ENCODE data around the gene GALNTL6. TPM values are rescaled to one million over a fixed set of nuclear protein-coding genes. Genes with fewer than 3 reads are reported as not detected.

The GALNTL6 gene
- total and polyA plus RNA-seq, 2 donors (not counting 1 experiment from before 2014, with no cell fraction given), result 0.99 to 1.1 TPM

DNA sequence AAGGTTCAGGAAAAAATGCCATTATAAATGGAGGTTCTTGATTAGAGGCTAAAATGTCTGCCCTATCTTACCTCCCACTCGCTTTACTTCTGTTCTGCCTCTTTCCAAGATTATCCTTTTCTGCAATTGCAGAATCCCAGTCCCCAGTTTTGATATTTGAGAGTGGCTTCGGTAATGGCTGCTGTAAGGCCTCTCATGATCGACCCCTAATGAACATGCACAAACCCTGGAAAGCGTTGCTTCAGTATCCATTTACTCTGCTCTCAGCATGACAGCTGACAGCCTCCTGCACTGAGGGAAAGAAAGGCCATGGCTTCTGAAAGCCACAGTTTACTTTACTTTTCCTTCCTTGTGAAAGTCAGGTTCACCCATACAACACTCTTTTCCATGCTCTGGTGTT lies 1030.0 kb downstream of the GALNTL6 start:
- Mint-ChIP-seq H3K9me3 (ENCODE audit: insufficient read depth) (no peaks in the 10 kb centered on the region), H3K27me3 (no peaks in the 10 kb centered on the region), H3K4me3 (no peak overlapping the region), H3K4me1 (no peaks in the 10 kb centered on the region), H3K27ac (no peak overlapping the region)
- WGBS (ENCODE audit: insufficient coverage), result 72% methylated on average over 4 of the region's 4 CpGs
- TF ChIP-seq, protein P1, sequence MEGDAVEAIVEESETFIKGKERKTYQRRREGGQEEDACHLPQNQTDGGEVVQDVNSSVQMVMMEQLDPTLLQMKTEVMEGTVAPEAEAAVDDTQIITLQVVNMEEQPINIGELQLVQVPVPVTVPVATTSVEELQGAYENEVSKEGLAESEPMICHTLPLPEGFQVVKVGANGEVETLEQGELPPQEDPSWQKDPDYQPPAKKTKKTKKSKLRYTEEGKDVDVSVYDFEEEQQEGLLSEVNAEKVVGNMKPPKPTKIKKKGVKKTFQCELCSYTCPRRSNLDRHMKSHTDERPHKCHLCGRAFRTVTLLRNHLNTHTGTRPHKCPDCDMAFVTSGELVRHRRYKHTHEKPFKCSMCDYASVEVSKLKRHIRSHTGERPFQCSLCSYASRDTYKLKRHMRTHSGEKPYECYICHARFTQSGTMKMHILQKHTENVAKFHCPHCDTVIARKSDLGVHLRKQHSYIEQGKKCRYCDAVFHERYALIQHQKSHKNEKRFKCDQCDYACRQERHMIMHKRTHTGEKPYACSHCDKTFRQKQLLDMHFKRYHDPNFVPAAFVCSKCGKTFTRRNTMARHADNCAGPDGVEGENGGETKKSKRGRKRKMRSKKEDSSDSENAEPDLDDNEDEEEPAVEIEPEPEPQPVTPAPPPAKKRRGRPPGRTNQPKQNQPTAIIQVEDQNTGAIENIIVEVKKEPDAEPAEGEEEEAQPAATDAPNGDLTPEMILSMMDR (IDR thresholded peaks at IDR 0.05), result no peak
- no peak for TF ChIP-seq EZH2 (IDR thresholded peaks at IDR 0.05; ENCODE audit: borderline replicate concordance, insufficient read depth, low read depth, low read length, poor library complexity, severe bottlenecking)
- Histone ChIP-seq H3K27ac (ENCODE audit: low read length in 2 of 2) (no peak overlapping the region), H3K4me1 (ENCODE audit: control insufficient read depth in 2 of 2, insufficient read depth in 2 of 2, low read length in 2 of 2) (no peaks in the 10 kb centered on the region), H3K79me2 (ENCODE audit: control insufficient read depth, insufficient read depth, low read length) (no peaks in the 10 kb centered on the region), H3K4me2 (replicated peaks; ENCODE audit: low read depth, low read length, poor library complexity, severe bottlenecking) (no peak overlapping the region), H3K4me3 (ENCODE audit: control extremely low read depth in 1 of 5, extremely low read depth in 1 of 5, insufficient read depth in 1 of 5, low read depth in 2 of 5, low read length in 4 of 5) (no peak overlapping the region), H4K20me1 (ENCODE audit: control insufficient read depth, insufficient read depth, low read length, poor library complexity, severe bottlenecking) (no peaks in the 10 kb centered on the region), H3K27me3 (replicated peaks in 1 of 4; ENCODE audit: control extremely low read depth in 1 of 4, control insufficient read depth in 3 of 4, insufficient read depth in 4 of 4, low read length in 3 of 4) (no peaks in the 10 kb centered on the region), H3K9ac (ENCODE audit: low read length) (no peak overlapping the region), H3K9me3 (ENCODE audit: control extremely low read depth in 1 of 3, control insufficient read depth in 2 of 3, insufficient read depth in 1 of 3, low read length in 2 of 3) (peaks cover 0 to under 1% (median 0%) of the 10 kb centered on the region in 3 donors), H2AFZ (ENCODE audit: insufficient read depth, low read depth, low read length, poor library complexity, severe bottlenecking) (no peak overlapping the region), H3K36me3 (replicated peaks in 1 of 2; ENCODE audit: control extremely low read depth in 1 of 2, control insufficient read depth in 1 of 2, extremely low read depth in 1 of 2, insufficient read depth in 2 of 2, low read length in 1 of 2) (no peaks in the 10 kb centered on the region)
- ChIA-PET POLR2A (no interaction called here), CTCF (no interaction called here)
- intact Hi-C loops (cut with micrococcal nuclease), result no loop called here
- no peak for DNase-seq
- ATAC-seq (ENCODE audit: low read depth), result no peak

DNA sequence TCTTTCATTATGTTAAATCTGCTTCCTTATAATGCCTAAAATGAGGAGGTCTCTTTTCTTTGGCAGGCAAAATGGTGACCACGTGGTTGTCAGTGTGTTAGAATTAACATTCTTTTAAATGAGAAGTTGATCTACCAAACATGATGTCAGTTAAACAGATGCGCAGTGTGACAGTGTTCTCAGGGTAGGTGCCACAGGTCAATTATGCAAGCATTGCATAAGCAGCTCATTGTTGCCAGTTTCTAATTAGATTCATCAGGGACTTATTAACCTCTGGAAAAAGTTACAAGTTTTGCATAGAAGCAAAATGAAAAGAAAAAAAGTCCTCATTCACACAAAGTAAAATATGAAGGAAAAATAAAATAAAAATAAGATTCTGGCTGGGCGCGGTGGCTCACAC lies 1031.4 kb downstream of the GALNTL6 start:
- no peak for ATAC-seq (ENCODE audit: low read depth)
- TF ChIP-seq, protein P1 (IDR thresholded peaks at IDR 0.05), result no peak
- TF ChIP-seq EZH2 (IDR thresholded peaks at IDR 0.05; ENCODE audit: borderline replicate concordance, insufficient read depth, low read depth, low read length, poor library complexity, severe bottlenecking), result no peak
- Mint-ChIP-seq H3K9me3 (ENCODE audit: insufficient read depth) (no peaks in the 10 kb centered on the region), H3K27ac (no peak overlapping the region), H3K4me3 (no peak overlapping the region), H3K4me1 (no peaks in the 10 kb centered on the region), H3K27me3 (no peaks in the 10 kb centered on the region)
- intact Hi-C loops (cut with micrococcal nuclease), result no loop called here
- Histone ChIP-seq H3K27ac (ENCODE audit: low read length in 2 of 2) (no peak overlapping the region), H3K27me3 (replicated peaks in 1 of 4; ENCODE audit: control extremely low read depth in 1 of 4, control insufficient read depth in 3 of 4, insufficient read depth in 4 of 4, low read length in 3 of 4) (no peaks in the 10 kb centered on the region), H4K20me1 (ENCODE audit: control insufficient read depth, insufficient read depth, low read length, poor library complexity, severe bottlenecking) (no peaks in the 10 kb centered on the region), H3K4me2 (replicated peaks; ENCODE audit: low read depth, low read length, poor library complexity, severe bottlenecking) (no peak overlapping the region), H3K4me3 (ENCODE audit: control extremely low read depth in 1 of 5, extremely low read depth in 1 of 5, insufficient read depth in 1 of 5, low read depth in 2 of 5, low read length in 4 of 5) (no peak overlapping the region), H2AFZ (ENCODE audit: insufficient read depth, low read depth, low read length, poor library complexity, severe bottlenecking) (no peak overlapping the region), H3K36me3 (replicated peaks in 1 of 2; ENCODE audit: control extremely low read depth in 1 of 2, control insufficient read depth in 1 of 2, extremely low read depth in 1 of 2, insufficient read depth in 2 of 2, low read length in 1 of 2) (no peaks in the 10 kb centered on the region), H3K4me1 (ENCODE audit: control insufficient read depth in 2 of 2, insufficient read depth in 2 of 2, low read length in 2 of 2) (no peaks in the 10 kb centered on the region), H3K79me2 (ENCODE audit: control insufficient read depth, insufficient read depth, low read length) (no peaks in the 10 kb centered on the region), H3K9ac (ENCODE audit: low read length) (no peak overlapping the region), H3K9me3 (ENCODE audit: control extremely low read depth in 1 of 3, control insufficient read depth in 2 of 3, insufficient read depth in 1 of 3, low read length in 2 of 3) (no peaks in the 10 kb centered on the region)
- DNase-seq, result no peak
- CTCF ChIA-PET, result no interaction called here
- POLR2A ChIA-PET, result no interaction called here
- WGBS (ENCODE audit: insufficient coverage), result 100% methylated on average over 1 of the region's 4 CpGs
